SK-N-SH treated with all-trans-retinoic acid at 6 μM for 48 hours (cell line): ENCODE results near the gene ZNF474.

Source experiments
- ATAC-seq: fragments of 200-7000 bp; cut with Tn5 transposase; 3 replicates; pipeline ENCODE4 v1.9.1; 2020; ENCODE audit warnings: mild to moderate bottlenecking, moderate library complexity
- BACH2 ChIP-seq: fragments of 250-450 bp; sonication (Bioruptor Pico); IDR thresholded peaks from 2 replicates; pipeline ENCODE4 v1.9.0; 2021; ENCODE audit warnings: mild to moderate bottlenecking, borderline replicate concordance
- CREB5 ChIP-seq: fragments of 250-450 bp; sonication (Bioruptor Pico); IDR thresholded peaks from 2 replicates; pipeline ENCODE4 v1.5.1; 2020; ENCODE audit warnings: low read depth, mild to moderate bottlenecking, moderate library complexity
- CSRNP3 ChIP-seq: fragments of 250-450 bp; sonication (Bioruptor Pico); IDR thresholded peaks from 2 replicates; pipeline ENCODE4 v1.5.1; 2021; ENCODE audit warnings: mild to moderate bottlenecking, moderate library complexity
- ESRRG ChIP-seq: fragments of 250-450 bp; sonication (Bioruptor Pico); IDR thresholded peaks from 2 replicates; pipeline ENCODE4 v1.6.1; 2021; ENCODE audit warnings: mild to moderate bottlenecking
- GLIS3 ChIP-seq: fragments of 250-450 bp; sonication (Bioruptor Pico); IDR thresholded peaks from 2 replicates; pipeline ENCODE4 v1.5.0; 2020; ENCODE audit warnings: mild to moderate bottlenecking, moderate library complexity
- ISL1 ChIP-seq: fragments of 250-450 bp; sonication (Bioruptor Pico); IDR thresholded peaks from 2 replicates; pipeline ENCODE4 v2.1.2; 2022; ENCODE audit warnings: mild to moderate bottlenecking, moderate library complexity
- OSR1 ChIP-seq: fragments of 250-450 bp; sonication (Bioruptor Pico); IDR thresholded peaks from 2 replicates; pipeline ENCODE4 v1.8.0; 2022; ENCODE audit warnings: moderate library complexity, mild to moderate bottlenecking, inconsistent platforms
- PATZ1 ChIP-seq: fragments of 250-450 bp; sonication (Bioruptor Pico); IDR thresholded peaks from 2 replicates; pipeline ENCODE4 v1.8.0; 2020; ENCODE audit warnings: mild to moderate bottlenecking, moderate library complexity, borderline replicate concordance
- POU6F1 ChIP-seq: fragments of 250-450 bp; sonication (Bioruptor Pico); IDR thresholded peaks from 2 replicates; pipeline ENCODE4 v1.8.0; 2021; ENCODE audit warnings: low read depth, mild to moderate bottlenecking, moderate library complexity, borderline replicate concordance
- PPARA ChIP-seq: fragments of 250-450 bp; sonication (Bioruptor Pico); IDR thresholded peaks from 2 replicates; pipeline ENCODE4 v1.5.0; 2020; ENCODE audit warnings: mild to moderate bottlenecking, borderline replicate concordance
- RARB ChIP-seq: fragments of 250-450 bp; sonication (Bioruptor Pico); IDR thresholded peaks from 2 replicates; pipeline ENCODE4 v1.8.0; 2021; ENCODE audit warnings: mild to moderate bottlenecking, moderate library complexity
- SNAI2 ChIP-seq: fragments of 250-450 bp; sonication (Bioruptor Pico); IDR thresholded peaks from 2 replicates; pipeline ENCODE4 v1.5.0; 2020; ENCODE audit warnings: mild to moderate bottlenecking, moderate library complexity
- TCF4 ChIP-seq: fragments of 250-450 bp; sonication (Bioruptor Pico); IDR thresholded peaks from 2 replicates; pipeline ENCODE4 v1.8.0; 2021; ENCODE audit warnings: mild to moderate bottlenecking, moderate library complexity, borderline replicate concordance
- TOX ChIP-seq: fragments of 250-450 bp; sonication (Bioruptor Pico); IDR thresholded peaks from 2 replicates; pipeline ENCODE4 v1.8.0; 2021; ENCODE audit warnings: mild to moderate bottlenecking, moderate library complexity, borderline replicate concordance
- ZC3H10 ChIP-seq: fragments of 250-450 bp; sonication (Bioruptor Pico); IDR thresholded peaks from 2 replicates; pipeline ENCODE4 v1.5.1; 2021; ENCODE audit warnings: mild to moderate bottlenecking, moderate library complexity
- ZFP3 ChIP-seq: fragments of 250-450 bp; sonication (Bioruptor Pico); IDR thresholded peaks from 2 replicates; pipeline ENCODE4 v1.5.0; 2020; ENCODE audit warnings: mild to moderate bottlenecking, moderate library complexity
- ZFP30 ChIP-seq: fragments of 450-650 bp; formaldehyde crosslinking; IDR thresholded peaks from 2 replicates; pipeline ENCODE4 v1.5.0; 2022; ENCODE audit warnings: mild to moderate bottlenecking, moderate library complexity
- ZNF565 ChIP-seq: fragments of 450-650 bp; formaldehyde crosslinking; conservative IDR thresholded peaks from 2 replicates; pipeline ENCODE4 v1.5.0; 2020; ENCODE audit warnings: low read depth, mild to moderate bottlenecking, moderate library complexity
- ZNF70 ChIP-seq: fragments of 450-650 bp; formaldehyde crosslinking; IDR thresholded peaks from 2 replicates; pipeline ENCODE4 v1.5.0; 2020; ENCODE audit warnings: mild to moderate bottlenecking, moderate library complexity
- ZNF8 ChIP-seq: fragments of 450-650 bp; formaldehyde crosslinking; IDR thresholded peaks from 2 replicates; pipeline ENCODE4 v1.5.0; 2020; ENCODE audit warnings: mild to moderate bottlenecking, moderate library complexity

The ZNF474 gene

GRCh38 chr5:122144236-122144635 is 14.9 kb downstream of the ZNF474 start (continued):
- TF ChIP-seq CSRNP3 (CRISPR knock-in tag) (no peak), OSR1 (CRISPR knock-in tag) (no peak), POU6F1 (no peak), ZFP30 (CRISPR knock-in tag) (no peak)

- ATAC-seq, result no peak
- no peak for TF ChIP-seq BACH2 (CRISPR knock-in tag)
- TF ChIP-seq OSR1 (CRISPR knock-in tag), result no peak
- TF ChIP-seq ISL1, result no peak
- no peak for TF ChIP-seq CSRNP3 (CRISPR knock-in tag)
- no peak for TF ChIP-seq ZC3H10
- no peak for TF ChIP-seq POU6F1
- no peak for TF ChIP-seq SNAI2 (CRISPR knock-in tag)
- no peak for TF ChIP-seq ZNF565
- TF ChIP-seq TOX (CRISPR knock-in tag), result no peak
- no peak for TF ChIP-seq GLIS3
- no peak for TF ChIP-seq ZFP3 (CRISPR knock-in tag)
- no peak for TF ChIP-seq PPARA (CRISPR knock-in tag)
Observed at GRCh38 chr5:122145906-122146305, 16.6 kb downstream of the ZNF474 start.

GRCh38 chr5:122149321-122150090 is 20.2 kb downstream of the ZNF474 start:
- ATAC-seq, result no peak
- TF ChIP-seq ZC3H10, result no peak
- no peak for TF ChIP-seq ISL1
- TF ChIP-seq ZNF70, result no peak
- no peak for TF ChIP-seq SNAI2 (CRISPR knock-in tag)
- TF ChIP-seq ZNF8, result no peak
- no peak for TF ChIP-seq CREB5 (CRISPR knock-in tag)
- no peak for TF ChIP-seq PATZ1 (CRISPR knock-in tag)
- TF ChIP-seq GLIS3, result no peak
- TF ChIP-seq OSR1 (CRISPR knock-in tag), result no peak
- TF ChIP-seq POU6F1, result no peak
- no peak for TF ChIP-seq BACH2 (CRISPR knock-in tag)
- no peak for TF ChIP-seq ZFP3 (CRISPR knock-in tag)
- no peak for TF ChIP-seq TOX (CRISPR knock-in tag)
- no peak for TF ChIP-seq ZFP30 (CRISPR knock-in tag)
- TF ChIP-seq TCF4 (CRISPR knock-in tag), result no peak
- TF ChIP-seq RARB (CRISPR knock-in tag), result no peak
- no peak for TF ChIP-seq ESRRG (CRISPR knock-in tag)
